NCI-H82 treated with DMSO at 0.1 percent for 48 hours (cell line): Measurements from ENCODE around the gene CFTR.

Experiments used
- DNase-seq: peaks from one replicate; lab custom pipeline; 2025; ENCODE audit not compliant: unreplicated experiment; lab: John Stamatoyannopoulos, UW

Gene CFTR

GRCh38 chr7:117582219-117582704 is 102.4 kb downstream of the CFTR start:
- no peak for DNase-seq

- DNase-seq, result no peak
Measured at GRCh38 chr7:117587931-117588330, 108.1 kb downstream of the CFTR start.

- no peak for DNase-seq
Measured at GRCh38 chr7:117588352-117588794, 108.5 kb downstream of the CFTR start.

GRCh38 chr7:117590191-117590590 is 110.4 kb downstream of the CFTR start:
- no peak for DNase-seq

GRCh38 chr7:117592011-117592635 is 112.3 kb downstream of the CFTR start:
- DNase-seq, result no peak

GRCh38 chr7:117596134-117596533 is 116.3 kb downstream of the CFTR start:
- no peak for DNase-seq

GRCh38 chr7:117597755-117598154 is 117.9 kb downstream of the CFTR start:
- DNase-seq, result no peak

GRCh38 chr7:117600911-117601310 is 121.1 kb downstream of the CFTR start:
- DNase-seq, result no peak

GRCh38 chr7:117603627-117604026 is 123.8 kb downstream of the CFTR start:
- no peak for DNase-seq

- DNase-seq, result no peak
Measured at GRCh38 chr7:117605712-117606111, 125.9 kb downstream of the CFTR start.

GRCh38 chr7:117606132-117606531 is 126.3 kb downstream of the CFTR start:
- DNase-seq, result no peak

GRCh38 chr7:117610396-117610795 is 130.6 kb downstream of the CFTR start:
- no peak for DNase-seq

GRCh38 chr7:117612637-117613036 is 132.8 kb downstream of the CFTR start:
- no peak for DNase-seq

- no peak for DNase-seq
Measured at GRCh38 chr7:117616694-117617093, 136.9 kb downstream of the CFTR start.

- DNase-seq, result no peak
Measured at GRCh38 chr7:117619681-117620080, 139.9 kb downstream of the CFTR start.

- DNase-seq, result no peak
Measured at GRCh38 chr7:117621075-117621618, 141.3 kb downstream of the CFTR start.

- no peak for DNase-seq
Measured at GRCh38 chr7:117623606-117624005, 143.8 kb downstream of the CFTR start.

- no peak for DNase-seq
Measured at GRCh38 chr7:117630501-117630900, 150.7 kb downstream of the CFTR start.

- DNase-seq, result no peak
Measured at GRCh38 chr7:117630907-117631564, 151.2 kb downstream of the CFTR start.

- no peak for DNase-seq
Measured at GRCh38 chr7:117631652-117632051, 151.8 kb downstream of the CFTR start.

GRCh38 chr7:117637937-117638336 is 158.1 kb downstream of the CFTR start:
- DNase-seq, result no peak

- no peak for DNase-seq
Measured at GRCh38 chr7:117639966-117640365, 160.1 kb downstream of the CFTR start.
